CMK (cell line): ENCODE data around the gene SUCLG1.

Source experiments
- DNase-seq: peaks from one replicate; pipeline ENCODE4 v3.0.0-alpha.2; 2010; ENCODE audit warnings: low read depth

The SUCLG1 gene

GRCh38 chr2:84461310-84461709, 2.2 kb upstream of the SUCLG1 start:
- DNase-seq: no peak

DNA sequence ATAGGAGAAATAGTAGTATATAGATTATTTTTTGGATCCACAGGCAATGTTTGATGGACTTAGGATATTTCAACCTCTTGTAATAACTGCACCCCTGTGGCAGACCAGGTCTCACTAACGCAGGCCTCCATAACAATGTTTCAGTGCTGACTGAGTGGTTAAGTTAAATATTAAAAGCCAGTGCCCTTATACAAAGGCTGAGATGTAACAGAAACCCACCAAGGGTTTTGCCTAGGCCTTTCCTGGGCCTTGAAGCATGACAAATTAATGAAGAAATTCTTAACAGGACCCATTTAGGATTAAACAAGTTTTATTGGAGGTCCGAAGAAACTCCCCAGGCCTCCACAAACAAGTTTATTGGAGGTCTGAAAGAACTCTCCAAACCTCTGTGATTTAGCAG, 1.6 kb upstream of the SUCLG1 start:
- DNase-seq: no peak

DNA sequence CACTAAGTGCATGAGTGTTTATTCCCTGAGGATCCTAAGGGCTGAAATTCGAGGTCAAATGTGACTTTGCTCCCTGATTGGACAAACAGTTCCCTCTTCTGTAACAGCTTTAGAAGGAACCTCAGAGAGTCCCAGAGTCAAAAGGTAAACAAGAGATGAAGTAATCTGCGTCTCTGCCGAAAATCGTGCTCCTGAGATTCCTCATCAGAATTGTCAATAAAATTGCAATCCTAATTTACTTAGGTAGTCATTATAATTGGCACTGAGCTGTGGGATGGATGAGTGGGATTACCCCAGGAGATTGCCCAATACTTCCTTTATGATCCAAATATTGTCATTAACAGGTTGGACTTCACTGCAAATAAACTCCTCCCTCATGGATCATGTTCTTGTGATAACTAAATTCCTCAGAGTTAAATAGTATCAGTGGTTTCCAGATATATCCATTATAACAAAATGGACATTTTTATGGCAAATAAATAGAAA, 907 bp upstream of the SUCLG1 start:
- DNase-seq: no peak

DNA sequence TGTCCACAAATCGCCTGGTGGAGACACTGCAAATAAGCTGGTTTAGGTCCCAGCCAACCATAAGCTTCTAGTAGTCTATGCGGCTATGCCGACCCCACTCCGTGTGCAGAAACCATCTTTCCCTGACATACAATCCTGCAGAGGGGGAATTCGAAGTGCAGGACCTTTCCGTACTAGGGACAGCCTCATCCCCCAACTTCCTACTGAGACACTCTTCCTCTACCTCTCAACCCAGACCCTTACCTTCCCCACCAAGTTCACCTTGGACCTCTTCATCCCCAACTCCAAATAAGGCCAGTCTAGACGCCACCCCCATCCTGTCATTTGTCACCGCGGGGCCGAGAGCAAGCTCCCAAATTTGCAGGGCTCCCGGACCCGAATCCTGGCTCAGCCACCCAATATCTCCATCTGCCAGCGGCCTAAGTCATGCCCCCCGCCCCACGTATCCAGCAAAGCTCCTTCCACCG, 496 bp downstream of the SUCLG1 start:
- no peak for DNase-seq

DNA sequence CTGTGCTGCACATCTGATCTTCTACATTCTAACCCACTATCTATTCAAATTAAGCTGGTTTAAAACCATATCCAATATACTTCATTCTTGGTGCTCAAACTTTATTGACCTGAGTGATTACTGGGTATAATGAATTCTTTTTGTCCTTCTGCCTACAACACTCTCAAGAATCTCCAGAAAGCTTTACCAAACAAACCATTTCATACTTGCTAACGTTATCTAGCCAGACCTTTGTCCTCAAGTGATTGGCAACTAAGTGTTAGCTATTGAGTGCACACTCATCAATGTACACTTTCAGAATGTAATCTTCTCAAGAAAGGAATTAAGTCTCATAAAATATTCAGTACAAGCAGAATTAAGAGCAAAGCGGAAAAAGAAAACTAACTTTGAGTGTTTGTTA, 1.4 kb downstream of the SUCLG1 start:
- DNase-seq: no peak

GRCh38 chr2:84456156-84456555, 2.9 kb downstream of the SUCLG1 start:
- DNase-seq: no peak

GRCh38 chr2:84454581-84454980, 4.5 kb downstream of the SUCLG1 start:
- DNase-seq: no peak

DNA sequence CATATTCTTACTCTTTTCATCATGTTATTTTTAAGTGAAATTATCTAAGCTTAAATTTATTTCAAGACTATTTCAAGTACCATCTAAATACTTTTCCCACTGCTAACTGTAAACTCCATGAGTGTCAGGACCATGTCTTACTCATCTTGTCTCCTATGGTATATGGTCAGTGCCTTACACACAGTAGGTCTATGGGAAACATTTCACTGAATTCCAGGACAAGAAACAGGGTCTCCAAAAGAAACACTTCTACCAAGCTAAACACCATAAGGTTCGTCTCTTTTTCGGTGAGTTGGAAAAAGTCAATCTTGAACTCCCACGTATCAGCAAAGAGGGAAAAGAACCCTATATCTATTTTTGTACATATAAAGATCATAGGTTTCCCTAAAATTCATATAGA, 6.5 kb downstream of the SUCLG1 start:
- no peak for DNase-seq

DNA sequence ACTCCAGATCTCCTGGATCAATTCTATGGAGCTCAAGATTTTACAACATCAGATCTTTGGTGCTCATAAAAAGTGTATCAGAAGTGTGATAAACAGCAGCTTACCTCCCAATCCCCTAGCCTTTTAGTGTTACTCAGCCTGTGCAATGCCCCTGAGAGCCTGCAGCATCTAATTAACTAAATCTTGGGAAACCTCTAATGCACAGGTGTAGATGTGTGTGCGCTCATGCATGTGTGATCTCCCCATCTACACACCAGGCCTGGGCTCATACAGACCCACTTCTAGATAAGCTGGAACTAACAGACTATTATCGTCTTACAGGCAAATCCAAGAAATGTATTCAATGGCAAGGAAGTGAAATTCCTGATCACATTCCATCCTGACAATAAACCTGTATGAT, 7.5 kb downstream of the SUCLG1 start:
- no peak for DNase-seq

- DNase-seq: no peak
Observed at GRCh38 chr2:84450288-84451227, 8.5 kb downstream of the SUCLG1 start.

GRCh38 chr2:84449711-84450110, 9.4 kb downstream of the SUCLG1 start:
- DNase-seq: no peak

GRCh38 chr2:84449055-84449454, 10.0 kb downstream of the SUCLG1 start:
- no peak for DNase-seq

GRCh38 chr2:84443477-84443876, 15.6 kb downstream of the SUCLG1 start:
- no peak for DNase-seq

- no peak for DNase-seq
Observed at GRCh38 chr2:84442888-84443287, 16.2 kb downstream of the SUCLG1 start.

- no peak for DNase-seq
Observed at GRCh38 chr2:84441505-84441904, 17.6 kb downstream of the SUCLG1 start.

GRCh38 chr2:84441036-84441435, 18.0 kb downstream of the SUCLG1 start:
- DNase-seq: no peak

DNA sequence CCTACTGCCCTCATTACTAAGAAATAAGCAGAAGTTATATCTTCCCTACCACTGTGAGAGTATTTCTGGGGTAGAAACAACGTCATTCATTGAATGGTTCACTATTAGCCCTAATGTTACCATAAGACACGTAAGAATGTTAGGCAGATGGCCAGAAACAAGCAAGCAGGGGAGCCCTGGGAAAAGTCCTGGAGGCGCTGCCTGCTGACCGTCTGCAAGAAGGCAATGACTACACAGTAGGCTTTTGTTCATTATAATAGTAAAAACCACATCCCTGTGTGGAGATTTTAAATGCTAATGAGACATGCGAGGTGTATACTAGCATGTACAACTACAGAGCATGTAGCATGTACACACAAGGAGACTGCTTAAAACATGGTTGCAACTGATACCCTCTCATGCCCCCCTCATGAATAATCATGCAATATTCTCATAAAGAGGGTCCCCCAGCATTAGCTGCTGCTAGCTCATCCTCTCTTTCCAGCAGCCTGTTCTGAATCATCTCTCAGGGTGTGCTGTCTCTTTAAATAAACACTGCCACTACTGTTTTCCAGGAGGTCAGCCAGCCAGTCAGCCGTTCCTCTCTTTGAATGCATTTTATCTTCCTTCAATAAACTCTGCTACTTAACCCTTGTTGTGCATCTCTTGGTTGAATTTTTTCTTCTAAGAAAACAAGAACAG, 23.6 kb downstream of the SUCLG1 start:
- no peak for DNase-seq

DNA sequence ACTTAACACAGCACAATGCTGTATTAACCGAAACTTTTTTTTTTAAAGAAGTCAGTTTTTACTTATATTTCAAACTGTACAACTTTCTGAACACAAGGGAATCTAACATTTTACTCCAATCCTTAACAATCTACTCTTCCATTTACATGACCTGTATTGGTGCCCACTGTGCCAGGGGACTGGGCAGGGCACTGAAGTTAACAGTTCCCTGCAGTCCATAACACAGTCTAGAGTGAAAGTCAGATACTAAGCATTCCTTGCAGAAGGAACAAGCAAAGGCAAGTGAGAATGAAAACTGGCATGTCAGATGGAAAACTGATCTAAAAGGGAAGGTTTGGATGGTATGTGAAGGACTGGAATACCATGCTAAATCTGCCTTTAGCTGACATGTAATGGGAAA, 29.8 kb downstream of the SUCLG1 start:
- DNase-seq: no peak

DNA sequence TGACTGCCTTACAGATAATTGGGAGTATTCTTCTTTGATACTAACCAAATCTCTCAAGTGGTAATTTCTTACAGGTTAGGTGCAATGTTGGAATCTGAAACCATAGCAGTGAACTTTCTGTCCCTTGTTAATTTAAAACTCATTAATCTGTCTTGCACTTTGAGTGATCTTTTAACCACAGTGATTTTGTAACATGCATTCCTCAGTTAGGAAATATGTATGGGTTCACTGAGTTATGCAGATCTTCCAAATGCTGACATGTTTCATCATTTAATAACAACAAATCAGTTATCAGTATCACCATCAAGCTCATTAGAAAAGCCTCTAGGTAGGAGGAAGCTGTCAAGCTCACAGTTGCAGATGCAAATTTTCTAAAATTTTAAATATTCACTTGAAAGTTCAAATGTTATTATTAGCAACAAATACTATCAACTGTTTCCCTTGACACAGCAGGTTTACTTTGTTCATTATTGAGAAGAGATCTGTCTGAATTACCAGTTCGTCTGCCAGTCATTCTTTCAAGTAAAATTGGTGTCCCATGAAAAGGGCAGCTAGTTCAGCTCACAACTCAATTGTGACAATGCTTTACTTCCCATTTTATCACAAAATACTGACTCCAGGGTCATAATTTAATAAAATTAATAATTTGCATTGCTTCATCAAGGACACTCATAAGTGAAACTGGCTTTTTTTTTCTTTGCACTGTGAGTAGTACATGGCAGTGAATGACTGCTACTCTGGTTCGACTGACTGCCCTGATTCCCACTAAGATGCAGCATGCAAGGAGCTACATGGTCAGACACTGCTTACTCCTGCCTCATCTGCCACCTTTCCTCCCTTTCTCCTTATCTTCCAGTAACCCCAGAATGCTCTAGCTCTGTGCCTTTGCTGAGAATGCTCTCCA, 31.6 kb downstream of the SUCLG1 start:
- DNase-seq: no peak

DNA sequence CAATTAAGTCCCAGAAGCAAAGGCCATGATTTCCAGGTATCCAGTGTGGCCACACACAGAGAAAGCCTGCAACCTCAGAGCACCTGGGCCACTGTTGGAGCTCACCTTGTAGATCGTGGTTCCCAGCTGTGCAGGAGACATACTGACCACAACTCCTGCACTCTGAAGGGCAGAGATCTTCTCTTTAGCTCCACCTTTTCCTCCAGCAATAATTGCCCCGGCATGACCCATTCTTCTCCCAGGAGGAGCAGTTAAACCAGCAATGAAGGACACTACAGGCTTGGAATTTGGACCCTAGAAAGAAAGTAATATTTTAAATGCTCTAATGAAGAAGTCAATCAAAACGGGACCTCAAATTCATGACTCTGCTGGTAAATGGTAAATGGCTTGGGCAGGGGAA, 33.8 kb downstream of the SUCLG1 start:
- DNase-seq: no peak

DNA sequence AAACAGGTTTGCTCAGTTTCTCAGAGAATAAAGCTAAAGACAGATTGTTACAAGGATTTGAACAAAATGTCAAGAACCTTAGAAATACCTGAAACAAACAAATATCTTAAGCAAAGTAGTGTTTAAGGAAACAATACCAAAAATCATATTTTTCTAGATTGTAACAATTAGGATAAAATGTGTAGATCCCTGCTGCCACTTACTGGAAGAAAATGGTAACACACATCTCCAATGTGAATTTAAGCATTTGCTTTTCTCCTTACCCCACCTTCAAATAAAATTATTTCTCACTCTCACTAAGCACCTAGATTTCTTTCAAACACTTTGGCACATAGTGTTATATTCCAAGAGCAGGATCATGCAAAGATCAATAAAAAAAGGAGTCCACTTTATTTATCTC, 34.9 kb downstream of the SUCLG1 start:
- no peak for DNase-seq

GRCh38 chr2:84421791-84422190, 37.3 kb downstream of the SUCLG1 start:
- DNase-seq: no peak
